ENCODE results near the gene OR5B2.

Gene OR5B2

GRCh38 chr11:58446294-58446693, 18.4 kb upstream of the OR5B2 start:
- DNase-seq (ENCODE audit: low spot score) (no peak), ATAC-seq (ENCODE audit: low read depth) (no peak)
- Histone ChIP-seq H3K27ac (ENCODE audit: poor library complexity, severe bottlenecking) (no peak overlapping the region), H3K4me1 (ENCODE audit: insufficient read depth, poor library complexity, severe bottlenecking) (no peaks in the 10 kb centered on the region), H3K27me3 (ENCODE audit: insufficient read depth, poor library complexity, severe bottlenecking) (no peaks in the 10 kb centered on the region), H3K4me3 (ENCODE audit: severe bottlenecking) (no peak overlapping the region), H3K9me3 (ENCODE audit: severe bottlenecking) (no peaks in the 10 kb centered on the region), H3K36me3 (ENCODE audit: low read depth) (no peaks in the 10 kb centered on the region)
- TF ChIP-seq, protein P1, sequence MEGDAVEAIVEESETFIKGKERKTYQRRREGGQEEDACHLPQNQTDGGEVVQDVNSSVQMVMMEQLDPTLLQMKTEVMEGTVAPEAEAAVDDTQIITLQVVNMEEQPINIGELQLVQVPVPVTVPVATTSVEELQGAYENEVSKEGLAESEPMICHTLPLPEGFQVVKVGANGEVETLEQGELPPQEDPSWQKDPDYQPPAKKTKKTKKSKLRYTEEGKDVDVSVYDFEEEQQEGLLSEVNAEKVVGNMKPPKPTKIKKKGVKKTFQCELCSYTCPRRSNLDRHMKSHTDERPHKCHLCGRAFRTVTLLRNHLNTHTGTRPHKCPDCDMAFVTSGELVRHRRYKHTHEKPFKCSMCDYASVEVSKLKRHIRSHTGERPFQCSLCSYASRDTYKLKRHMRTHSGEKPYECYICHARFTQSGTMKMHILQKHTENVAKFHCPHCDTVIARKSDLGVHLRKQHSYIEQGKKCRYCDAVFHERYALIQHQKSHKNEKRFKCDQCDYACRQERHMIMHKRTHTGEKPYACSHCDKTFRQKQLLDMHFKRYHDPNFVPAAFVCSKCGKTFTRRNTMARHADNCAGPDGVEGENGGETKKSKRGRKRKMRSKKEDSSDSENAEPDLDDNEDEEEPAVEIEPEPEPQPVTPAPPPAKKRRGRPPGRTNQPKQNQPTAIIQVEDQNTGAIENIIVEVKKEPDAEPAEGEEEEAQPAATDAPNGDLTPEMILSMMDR (IDR thresholded peaks at IDR 0.05; ENCODE audit: poor library complexity, severe bottlenecking) = no peak

- H3K27ac ChIP-seq (ENCODE audit: poor library complexity, severe bottlenecking) = no peak overlapping the region
- ATAC-seq (ENCODE audit: low read depth) (no peak), DNase-seq (ENCODE audit: low spot score) (no peak)
- no peaks in the 10 kb centered on the region for H3K27me3 ChIP-seq (ENCODE audit: insufficient read depth, poor library complexity, severe bottlenecking)
- H3K4me1 ChIP-seq (ENCODE audit: insufficient read depth, poor library complexity, severe bottlenecking) = no peaks in the 10 kb centered on the region
- TF ChIP-seq, protein P1 (IDR thresholded peaks at IDR 0.05; ENCODE audit: poor library complexity, severe bottlenecking) = no peak
- H3K9me3 ChIP-seq (ENCODE audit: severe bottlenecking) = no peaks in the 10 kb centered on the region
- no peaks in the 10 kb centered on the region for H3K36me3 ChIP-seq (ENCODE audit: low read depth)
- H3K4me3 ChIP-seq (ENCODE audit: severe bottlenecking) = no peak overlapping the region
These were observed 16.4 kb upstream of the OR5B2 start for GRCh38 chr11:58444300-58444699.

GRCh38 chr11:58442136-58442535, 14.2 kb upstream of the OR5B2 start, which contains the start of gene OR5B12:
Gene OR5B12 (minus strand): TSS chr11:58442236. CDS start chr11:58440151, 2,085 bp downstream.
- Histone ChIP-seq H3K4me3 (ENCODE audit: severe bottlenecking) (no peak within 1 kb of the TSS), H3K27ac (ENCODE audit: poor library complexity, severe bottlenecking) (no peak within 1 kb of the TSS), H3K4me1 (ENCODE audit: insufficient read depth, poor library complexity, severe bottlenecking) (no peaks in the 10 kb centered on the region), H3K9me3 (ENCODE audit: severe bottlenecking) (no peaks in the 10 kb centered on the region), H3K27me3 (ENCODE audit: insufficient read depth, poor library complexity, severe bottlenecking) (no peaks in the 10 kb centered on the region), H3K36me3 (ENCODE audit: low read depth) (no peaks in the 10 kb centered on the region)
- DNase-seq (ENCODE audit: low spot score) (no peak), ATAC-seq (ENCODE audit: low read depth) (no peak)
- TF ChIP-seq, protein P1 (IDR thresholded peaks at IDR 0.05; ENCODE audit: poor library complexity, severe bottlenecking) = no peak

- TF ChIP-seq, protein P1 (IDR thresholded peaks at IDR 0.05; ENCODE audit: poor library complexity, severe bottlenecking) = no peak
- Histone ChIP-seq H3K4me1 (ENCODE audit: insufficient read depth, poor library complexity, severe bottlenecking) (no peaks in the 10 kb centered on the region), H3K4me3 (ENCODE audit: severe bottlenecking) (no peak overlapping the region), H3K36me3 (ENCODE audit: low read depth) (no peaks in the 10 kb centered on the region), H3K9me3 (ENCODE audit: severe bottlenecking) (no peaks in the 10 kb centered on the region), H3K27me3 (ENCODE audit: insufficient read depth, poor library complexity, severe bottlenecking) (no peaks in the 10 kb centered on the region), H3K27ac (ENCODE audit: poor library complexity, severe bottlenecking) (no peak overlapping the region)
- DNase-seq (ENCODE audit: low spot score) (no peak), ATAC-seq (ENCODE audit: low read depth) (no peak)
These were observed 10.6 kb upstream of the OR5B2 start for GRCh38 chr11:58438486-58438885.

DNA sequence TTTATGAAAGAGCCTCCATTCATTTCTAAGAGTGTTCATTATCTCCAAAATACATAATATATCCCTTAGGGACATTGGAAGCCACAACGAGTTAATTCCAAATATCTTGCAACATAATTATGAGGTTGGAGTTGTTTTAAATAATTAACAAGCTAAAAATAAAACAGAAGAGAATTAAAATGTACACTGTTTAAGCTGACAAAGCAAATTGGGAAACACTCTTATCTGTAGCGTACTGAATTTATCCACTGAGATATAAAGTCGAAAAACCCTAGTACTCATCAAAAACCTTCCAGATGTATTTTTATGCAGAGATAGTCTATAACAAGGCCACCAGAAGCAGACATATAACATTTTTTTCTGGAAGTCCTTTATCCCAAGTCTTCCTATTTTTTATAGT, 6.3 kb upstream of the OR5B2 start:
- Histone ChIP-seq H3K4me3 (ENCODE audit: severe bottlenecking) (no peak overlapping the region), H3K27me3 (ENCODE audit: insufficient read depth, poor library complexity, severe bottlenecking) (no peaks in the 10 kb centered on the region), H3K27ac (ENCODE audit: poor library complexity, severe bottlenecking) (no peak overlapping the region), H3K36me3 (ENCODE audit: low read depth) (no peaks in the 10 kb centered on the region), H3K9me3 (ENCODE audit: severe bottlenecking) (no peaks in the 10 kb centered on the region), H3K4me1 (ENCODE audit: insufficient read depth, poor library complexity, severe bottlenecking) (no peaks in the 10 kb centered on the region)
- no peak for DNase-seq (ENCODE audit: low spot score)
- ATAC-seq (ENCODE audit: low read depth) = no peak
- TF ChIP-seq, protein P1 (IDR thresholded peaks at IDR 0.05; ENCODE audit: poor library complexity, severe bottlenecking) = no peak

Measured in RWPE2 (cell line).